Measurements from ENCODE around the gene SERINC3.
"Not testable (repeated sequence)": the region's sequence is repeated elsewhere in the genome, so short reads cannot be mapped to it uniquely, and the experiment has no call there.

SERINC3 gene

DNA sequence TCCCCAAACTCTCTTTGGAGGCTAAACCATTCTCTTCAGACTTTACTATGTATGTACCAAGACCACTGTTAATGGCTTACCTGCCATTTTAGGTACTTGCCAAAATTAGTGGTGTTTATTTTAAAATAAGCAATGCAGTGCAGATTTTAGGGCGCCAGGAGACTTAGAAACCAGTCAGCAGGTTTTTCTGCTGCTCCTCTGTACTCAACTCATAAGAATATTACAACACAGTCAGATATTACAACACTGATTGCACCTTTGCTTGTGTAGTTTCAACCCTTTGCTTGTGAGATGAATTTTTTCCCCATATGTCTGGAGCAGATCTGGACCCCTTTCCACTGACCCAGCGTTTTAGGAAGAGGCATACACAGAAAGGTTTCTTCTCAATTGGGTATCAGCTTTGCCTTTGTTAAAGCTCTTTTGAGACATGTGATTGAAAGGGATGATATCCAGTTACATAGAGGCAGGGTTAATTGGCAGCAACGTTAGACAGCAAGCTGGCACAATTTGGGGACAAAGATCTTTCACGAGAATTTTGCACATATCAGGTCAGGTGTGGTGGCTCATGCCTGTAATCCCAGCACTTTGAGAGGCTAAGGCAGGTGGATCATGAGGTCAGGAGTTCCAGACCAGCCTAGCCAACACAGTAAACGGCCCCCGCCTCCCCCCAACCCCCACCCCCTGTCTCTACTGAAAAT, 40.0 kb downstream of the SERINC3 start:
- Histone ChIP-seq H3K36me3 (ENCODE audit: control insufficient read depth in 2 of 2, insufficient read depth in 2 of 2, low read length in 2 of 2) (peaks cover 30 to 32% of the 10 kb centered on the region in 2 donors), H3K9me3 (ENCODE audit: control insufficient read depth in 2 of 2, low read length in 2 of 2) (no peaks in the 10 kb centered on the region), H3K27ac (ENCODE audit: low read length) (no peak overlapping the region), H3K9ac (ENCODE audit: low read length in 2 of 2) (no peak overlapping the region), H3K4me3 (ENCODE audit: low read length in 2 of 2) (no peak overlapping the region), H3K4me1 (ENCODE audit: control insufficient read depth, insufficient read depth, low read length) (peaks cover under 1% of the 10 kb centered on the region), H3K27me3 (ENCODE audit: control insufficient read depth in 1 of 2, insufficient read depth in 2 of 2, low read length in 2 of 2) (no peaks in the 10 kb centered on the region)

DNA sequence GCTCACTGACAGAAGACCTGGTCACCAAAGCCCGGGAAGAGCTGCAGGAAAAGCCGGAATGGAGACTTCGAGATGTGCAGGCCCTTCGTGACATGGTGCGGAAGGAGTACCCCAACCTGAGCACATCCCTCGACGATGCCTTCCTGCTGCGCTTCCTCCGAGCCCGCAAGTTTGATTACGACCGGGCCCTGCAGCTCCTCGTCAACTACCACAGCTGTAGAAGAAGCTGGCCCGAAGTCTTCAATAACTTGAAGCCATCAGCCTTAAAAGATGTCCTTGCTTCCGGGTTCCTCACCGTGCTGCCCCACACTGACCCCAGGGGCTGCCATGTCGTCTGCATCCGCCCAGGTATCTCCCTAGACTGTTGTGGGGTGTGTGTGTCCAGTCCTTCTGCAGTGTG, 41.8 kb downstream of the SERINC3 start:
- Histone ChIP-seq H3K27ac (ENCODE audit: low read length) (no peak overlapping the region), H3K9me3 (ENCODE audit: control insufficient read depth in 2 of 2, low read length in 2 of 2) (no peaks in the 10 kb centered on the region), H3K4me3 (ENCODE audit: low read length in 2 of 2) (no peak overlapping the region), H3K27me3 (ENCODE audit: control insufficient read depth in 1 of 2, insufficient read depth in 2 of 2, low read length in 2 of 2) (no peaks in the 10 kb centered on the region), H3K9ac (ENCODE audit: low read length in 2 of 2) (no peak overlapping the region), H3K4me1 (ENCODE audit: control insufficient read depth, insufficient read depth, low read length) (peaks cover 16% of the 10 kb centered on the region), H3K36me3 (ENCODE audit: control insufficient read depth in 2 of 2, insufficient read depth in 2 of 2, low read length in 2 of 2) (peaks cover 30 to 32% of the 10 kb centered on the region in 2 donors)

DNA sequence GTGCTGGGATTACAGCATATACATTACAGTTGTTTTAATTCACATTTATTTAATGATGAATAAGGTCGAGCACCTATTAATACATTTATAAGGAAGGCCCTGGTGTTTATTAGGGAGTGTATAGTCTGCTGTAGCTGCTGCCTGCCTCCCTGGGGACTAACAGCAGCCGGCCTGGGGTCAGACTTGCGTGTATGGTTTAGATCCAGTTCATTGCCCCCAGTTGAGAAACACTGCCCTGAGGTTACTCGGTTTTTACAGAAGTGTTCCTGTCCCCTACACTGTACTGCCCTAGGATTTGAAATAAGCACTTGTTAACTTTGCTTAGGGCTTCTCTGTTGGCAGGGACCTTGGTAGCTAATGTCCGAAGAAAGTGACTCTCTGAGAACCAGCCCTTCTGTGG, 42.2 kb downstream of the SERINC3 start:
- Histone ChIP-seq H3K4me1 (ENCODE audit: control insufficient read depth, insufficient read depth, low read length) (peaks cover 19% of the 10 kb centered on the region), H3K9ac (ENCODE audit: low read length in 2 of 2) (no peak overlapping the region), H3K27me3 (ENCODE audit: control insufficient read depth in 1 of 2, insufficient read depth in 2 of 2, low read length in 2 of 2) (no peaks in the 10 kb centered on the region), H3K4me3 (ENCODE audit: low read length in 2 of 2) (no peak overlapping the region), H3K27ac (ENCODE audit: low read length) (no peak overlapping the region), H3K9me3 (ENCODE audit: control insufficient read depth in 2 of 2, low read length in 2 of 2) (no peaks in the 10 kb centered on the region), H3K36me3 (ENCODE audit: control insufficient read depth in 2 of 2, insufficient read depth in 2 of 2, low read length in 2 of 2) (peaks cover 28 to 32% of the 10 kb centered on the region in 2 donors)

DNA sequence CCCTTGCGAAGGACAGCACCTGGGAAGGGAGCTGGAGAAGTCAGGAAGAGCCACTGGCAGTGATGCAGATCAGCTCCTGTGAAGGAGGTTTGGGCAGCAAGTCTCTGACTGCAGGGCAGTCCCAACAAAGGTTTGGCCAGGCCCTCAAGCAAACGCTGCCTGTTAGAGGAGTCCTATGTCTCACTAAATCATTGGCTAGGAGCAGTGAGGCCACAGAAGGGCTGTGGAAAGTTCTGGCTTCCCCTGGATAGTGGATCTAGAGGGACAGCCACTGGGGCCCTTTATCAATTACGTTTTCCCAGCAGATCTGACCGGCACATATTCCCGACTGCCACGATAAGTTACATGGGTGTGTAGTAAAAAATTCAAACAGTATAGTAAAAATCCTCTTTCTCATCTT, 43.7 kb downstream of the SERINC3 start:
- Histone ChIP-seq H3K4me1 (ENCODE audit: control insufficient read depth, insufficient read depth, low read length) (peaks cover 19% of the 10 kb centered on the region), H3K36me3 (ENCODE audit: control insufficient read depth in 2 of 2, insufficient read depth in 2 of 2, low read length in 2 of 2) (peaks cover 18 to 20% of the 10 kb centered on the region in 2 donors), H3K9ac (ENCODE audit: low read length in 2 of 2) (no peak overlapping the region), H3K27ac (ENCODE audit: low read length) (no peak overlapping the region), H3K4me3 (ENCODE audit: low read length in 2 of 2) (no peak overlapping the region), H3K27me3 (ENCODE audit: control insufficient read depth in 1 of 2, insufficient read depth in 2 of 2, low read length in 2 of 2) (no peaks in the 10 kb centered on the region), H3K9me3 (ENCODE audit: control insufficient read depth in 2 of 2, low read length in 2 of 2) (no peaks in the 10 kb centered on the region)

DNA sequence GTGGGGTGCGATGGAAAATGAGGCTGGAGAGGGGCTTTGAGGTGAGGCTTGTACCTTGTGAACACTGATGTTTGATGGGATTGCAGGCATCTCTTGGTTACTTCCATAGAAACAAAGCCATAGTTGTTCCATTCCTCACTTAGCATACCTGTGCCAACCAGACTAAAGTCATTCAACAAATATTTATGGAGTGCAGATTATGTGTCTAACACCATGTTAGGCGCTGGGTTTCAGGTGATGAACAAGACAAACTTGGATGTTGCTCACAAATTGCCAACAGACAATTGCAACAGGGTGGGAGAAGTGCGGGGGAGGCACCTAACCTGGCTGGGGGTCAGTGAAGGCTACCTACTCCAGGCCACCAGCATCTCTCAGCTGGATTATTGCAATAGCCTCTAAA, 44.7 kb downstream of the SERINC3 start:
- Histone ChIP-seq H3K36me3 (ENCODE audit: control insufficient read depth in 2 of 2, insufficient read depth in 2 of 2, low read length in 2 of 2) (peaks cover 15 to 18% of the 10 kb centered on the region in 2 donors), H3K9me3 (ENCODE audit: control insufficient read depth in 2 of 2, low read length in 2 of 2) (no peaks in the 10 kb centered on the region), H3K4me1 (ENCODE audit: control insufficient read depth, insufficient read depth, low read length) (peaks cover 19% of the 10 kb centered on the region), H3K27ac (ENCODE audit: low read length) (no peak overlapping the region), H3K4me3 (ENCODE audit: low read length in 2 of 2) (no peak overlapping the region), H3K27me3 (ENCODE audit: control insufficient read depth in 1 of 2, insufficient read depth in 2 of 2, low read length in 2 of 2) (no peaks in the 10 kb centered on the region), H3K9ac (ENCODE audit: low read length in 2 of 2) (no peak overlapping the region)

DNA sequence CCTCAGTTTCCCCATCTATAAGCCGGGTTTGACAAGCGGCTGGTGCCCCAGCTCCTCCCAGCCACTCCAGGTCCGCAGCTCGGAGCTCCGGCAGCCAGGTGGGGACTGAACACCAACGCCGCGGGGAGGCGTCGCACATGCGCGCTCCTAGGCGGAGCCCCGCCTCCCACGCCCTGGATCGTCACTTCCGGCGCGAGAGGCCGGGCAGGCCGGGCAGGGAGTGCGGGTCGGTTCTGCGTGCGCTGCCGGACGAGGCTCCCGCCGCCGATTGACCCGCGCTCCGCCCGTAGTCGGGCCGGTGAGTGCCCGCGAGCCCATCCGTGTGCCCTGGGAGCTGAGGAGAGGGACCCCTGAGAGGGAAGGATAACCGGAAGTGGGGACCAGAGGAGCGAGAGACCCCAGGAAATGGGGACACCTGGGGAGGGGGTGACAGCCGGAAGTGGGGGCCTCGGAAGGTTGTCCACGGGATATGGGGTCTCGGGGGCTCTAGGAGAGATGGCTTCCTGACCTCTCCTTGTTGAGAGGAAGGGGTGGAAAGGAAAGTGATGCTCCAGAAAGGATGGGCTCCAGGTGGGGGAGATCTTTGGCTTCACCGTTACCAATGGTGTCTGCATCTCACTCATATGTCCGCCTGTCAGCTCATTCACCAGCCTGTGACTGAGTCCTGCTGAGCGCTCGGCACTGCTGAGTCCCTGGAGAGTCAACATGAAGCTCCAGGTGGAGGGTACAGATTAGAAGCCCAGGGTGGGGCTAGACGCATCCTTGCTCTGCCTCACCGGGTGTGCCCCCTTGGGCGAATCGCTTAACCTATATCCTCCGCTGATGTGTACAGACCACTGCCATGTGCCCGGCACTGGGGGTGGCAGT, 45.9 kb downstream of the SERINC3 start, which contains the start of gene TTPAL:
TSS of gene TTPAL (plus strand) at position 181 of the 867 bp plus-strand sequence. CDS start 4,126 bp downstream, outside the sequence.
- peak within 1 kb of the TSS; percentile 95 to 96 for H3K9ac ChIP-seq (ENCODE audit: low read length in 2 of 2)
- H3K4me3 ChIP-seq (ENCODE audit: low read length in 2 of 2) = peak within 1 kb of the TSS; percentile 87 to 89
- H3K4me1 ChIP-seq (ENCODE audit: control insufficient read depth, insufficient read depth, low read length) = peaks cover 19% of the 10 kb centered on the region
- peaks cover 10% of the 10 kb centered on the region in 2 donors for H3K36me3 ChIP-seq (ENCODE audit: control insufficient read depth in 2 of 2, insufficient read depth in 2 of 2, low read length in 2 of 2)
- no peaks in the 10 kb centered on the region for H3K27me3 ChIP-seq (ENCODE audit: control insufficient read depth in 1 of 2, insufficient read depth in 2 of 2, low read length in 2 of 2)
- no peaks in the 10 kb centered on the region for H3K9me3 ChIP-seq (ENCODE audit: control insufficient read depth in 2 of 2, low read length in 2 of 2)
- H3K27ac ChIP-seq (ENCODE audit: low read length) = peak within 1 kb of the TSS; percentile 87

DNA sequence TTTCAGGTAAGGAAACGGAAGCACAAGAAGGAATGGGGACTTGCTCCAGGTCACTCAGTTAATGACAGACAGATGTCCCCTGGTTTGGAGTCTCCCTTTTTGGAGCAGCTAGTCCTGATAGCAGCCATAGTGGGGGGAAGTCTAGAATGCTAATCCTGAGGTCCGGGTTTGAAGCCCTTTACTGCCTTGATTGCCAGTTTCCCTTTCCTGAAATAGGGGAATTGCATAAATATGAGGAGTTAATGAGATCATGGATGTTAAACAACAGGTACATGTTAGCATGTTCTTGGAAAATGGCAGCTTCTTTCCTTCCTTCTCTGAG, 46.5 kb downstream of the SERINC3 start:
- no peaks in the 10 kb centered on the region for H3K27me3 ChIP-seq (ENCODE audit: control insufficient read depth in 1 of 2, insufficient read depth in 2 of 2, low read length in 2 of 2)
- peaks cover 19% of the 10 kb centered on the region for H3K4me1 ChIP-seq (ENCODE audit: control insufficient read depth, insufficient read depth, low read length)
- H3K9ac ChIP-seq (ENCODE audit: low read length in 2 of 2) = peak overlapping the region; percentile 95 to 96
- peak overlapping the region; percentile 87 for H3K27ac ChIP-seq (ENCODE audit: low read length)
- H3K4me3 ChIP-seq (ENCODE audit: low read length in 2 of 2) = peak overlapping the region; percentile 87 to 89
- H3K36me3 ChIP-seq (ENCODE audit: control insufficient read depth in 2 of 2, insufficient read depth in 2 of 2, low read length in 2 of 2) = peaks cover 5% of the 10 kb centered on the region in 2 donors
- H3K9me3 ChIP-seq (ENCODE audit: control insufficient read depth in 2 of 2, low read length in 2 of 2) = no peaks in the 10 kb centered on the region

DNA sequence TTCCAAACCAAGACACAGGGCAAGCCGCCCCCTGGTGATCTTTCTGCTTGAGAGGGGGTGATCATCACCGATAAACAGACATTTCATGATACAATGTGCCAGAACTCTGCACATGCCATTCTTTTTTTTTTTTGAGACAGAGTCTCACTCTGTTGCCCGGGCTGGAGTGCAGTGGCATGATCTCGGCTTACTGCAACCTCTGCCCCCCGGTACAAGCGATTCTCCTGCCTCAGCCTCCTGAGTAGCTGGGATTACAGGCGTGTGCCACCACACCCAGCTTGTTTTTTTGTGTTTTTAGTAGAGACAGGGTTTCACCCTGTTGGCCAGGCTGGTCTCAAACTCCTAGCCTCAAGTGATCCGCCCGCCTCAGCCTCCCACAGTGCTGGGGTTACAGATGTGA, 49.6 kb downstream of the SERINC3 start:
- not testable (repeated sequence) for H3K9ac ChIP-seq (ENCODE audit: low read length in 2 of 2); H3K27ac ChIP-seq (ENCODE audit: low read length); H3K9me3 ChIP-seq (ENCODE audit: control insufficient read depth in 2 of 2, low read length in 2 of 2); H3K27me3 ChIP-seq (ENCODE audit: control insufficient read depth in 1 of 2, insufficient read depth in 2 of 2, low read length in 2 of 2); H3K36me3 ChIP-seq (ENCODE audit: control insufficient read depth in 2 of 2, insufficient read depth in 2 of 2, low read length in 2 of 2); H3K4me3 ChIP-seq (ENCODE audit: low read length in 2 of 2)
- H3K4me1 ChIP-seq (ENCODE audit: control insufficient read depth, insufficient read depth, low read length) = peaks cover 19% of the 10 kb centered on the region

DNA sequence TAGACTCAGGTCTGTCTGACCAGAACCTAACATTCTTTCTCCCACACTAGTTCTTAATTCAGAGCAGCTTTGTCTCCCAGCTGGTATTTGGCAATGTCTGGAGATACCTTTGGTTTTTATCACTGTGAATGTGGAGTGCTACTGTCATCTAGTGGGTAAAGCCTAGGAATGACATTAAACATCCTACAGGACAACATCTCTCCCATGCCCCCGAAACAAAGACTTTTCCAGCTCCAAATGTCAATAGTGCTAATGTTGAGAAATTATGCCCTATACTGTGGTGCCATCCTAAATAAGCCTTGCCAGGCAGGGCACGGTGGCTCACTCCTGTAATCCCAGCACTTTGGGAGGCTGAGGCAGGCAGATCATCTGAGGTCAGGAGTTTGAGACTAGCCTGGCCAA, 50.4 kb downstream of the SERINC3 start:
- H3K9ac ChIP-seq (ENCODE audit: low read length in 2 of 2) = no peak overlapping the region
- H3K9me3 ChIP-seq (ENCODE audit: control insufficient read depth in 2 of 2, low read length in 2 of 2) = no peaks in the 10 kb centered on the region
- no peak overlapping the region for H3K27ac ChIP-seq (ENCODE audit: low read length)
- H3K27me3 ChIP-seq (ENCODE audit: control insufficient read depth in 1 of 2, insufficient read depth in 2 of 2, low read length in 2 of 2) = peaks cover 0 to 2% of the 10 kb centered on the region in 2 donors
- no peak overlapping the region for H3K4me3 ChIP-seq (ENCODE audit: low read length in 2 of 2)
- no peaks in the 10 kb centered on the region for H3K36me3 ChIP-seq (ENCODE audit: control insufficient read depth in 2 of 2, insufficient read depth in 2 of 2, low read length in 2 of 2)
- peaks cover 14% of the 10 kb centered on the region for H3K4me1 ChIP-seq (ENCODE audit: control insufficient read depth, insufficient read depth, low read length)

DNA sequence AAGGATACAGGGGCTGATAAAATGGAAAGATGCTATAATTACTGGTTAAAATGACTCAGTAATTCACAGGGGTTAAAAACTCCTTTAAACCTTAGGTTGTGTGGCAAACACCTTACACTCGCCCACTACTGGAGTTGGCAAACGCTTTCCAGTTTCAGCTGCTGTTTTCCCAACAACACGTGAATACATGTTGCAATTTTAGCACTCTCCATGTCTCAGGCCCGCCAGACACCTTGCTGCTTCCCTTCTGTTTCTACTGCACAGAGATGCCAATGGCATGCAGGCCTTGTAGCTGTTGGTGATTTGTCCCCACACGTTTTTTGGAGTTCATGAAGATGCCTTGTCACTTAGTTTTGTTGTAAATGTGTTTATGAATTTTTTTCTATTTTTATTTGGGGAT, 51.5 kb downstream of the SERINC3 start:
- Histone ChIP-seq H3K27ac (ENCODE audit: low read length) (no peak overlapping the region), H3K36me3 (ENCODE audit: control insufficient read depth in 2 of 2, insufficient read depth in 2 of 2, low read length in 2 of 2) (no peaks in the 10 kb centered on the region), H3K4me1 (ENCODE audit: control insufficient read depth, insufficient read depth, low read length) (peaks cover 5% of the 10 kb centered on the region), H3K9ac (ENCODE audit: low read length in 2 of 2) (no peak overlapping the region), H3K4me3 (ENCODE audit: low read length in 2 of 2) (no peak overlapping the region), H3K27me3 (ENCODE audit: control insufficient read depth in 1 of 2, insufficient read depth in 2 of 2, low read length in 2 of 2) (peaks cover 0 to 2% of the 10 kb centered on the region in 2 donors), H3K9me3 (ENCODE audit: control insufficient read depth in 2 of 2, low read length in 2 of 2) (no peaks in the 10 kb centered on the region)
